Measurements from ENCODE around the gene PTBP1. TPM values are rescaled to one million over a fixed set of nuclear protein-coding genes. Genes with fewer than 3 reads are reported as not detected.

Gene PTBP1
- total and polyA plus RNA-seq, 2 donors (not counting 3 experiments of a cell fraction or from before 2014, with no cell fraction given), result 382 to 623 TPM

DNA sequence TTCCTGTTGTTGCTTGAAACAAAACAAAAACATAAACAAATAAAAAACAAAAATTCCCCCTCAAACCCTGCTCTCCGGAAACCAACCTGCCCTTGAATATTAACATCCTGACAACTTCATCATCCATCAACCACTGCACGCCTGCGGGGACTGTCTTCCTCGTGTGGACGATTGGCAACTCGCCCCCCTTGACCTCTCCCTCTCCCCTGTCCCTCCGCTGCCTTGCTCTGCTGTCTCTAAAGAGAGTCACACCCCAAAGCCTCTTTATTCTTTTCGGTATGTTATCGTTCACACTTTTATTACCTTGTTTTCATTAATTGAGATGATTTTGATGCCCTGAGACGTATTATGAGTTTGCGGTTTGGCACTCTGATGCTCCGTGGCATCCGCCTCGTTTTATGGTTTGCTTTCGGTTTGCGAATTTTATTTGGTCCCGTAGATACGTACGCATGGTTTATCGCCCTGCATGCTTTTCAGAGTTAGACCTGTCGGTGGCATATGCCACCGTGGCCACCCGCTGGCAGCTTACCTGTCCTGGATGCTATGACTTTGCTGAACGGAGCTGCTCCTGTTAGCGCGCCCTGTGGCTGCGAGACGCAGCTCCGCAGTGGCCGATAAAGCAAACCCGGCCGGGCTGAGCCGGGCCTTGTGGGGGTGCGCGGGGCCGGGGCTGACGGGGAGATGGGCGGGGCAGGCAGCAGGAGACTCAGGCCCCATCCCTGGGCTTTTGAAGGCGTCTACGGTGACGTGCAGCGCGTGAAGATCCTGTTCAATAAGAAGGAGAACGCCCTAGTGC, 10.6 kb downstream of the PTBP1 start:
- CTCF ChIA-PET, result no interaction called here
- Histone ChIP-seq H3K36me3 (ENCODE audit: control insufficient read depth in 2 of 2, extremely low read depth in 1 of 2, insufficient read depth in 2 of 2, low read length in 2 of 2) (peaks cover 66 to 77% of the 10 kb centered on the region in 2 experiments), H3K27me3 (ENCODE audit: control insufficient read depth in 2 of 2, insufficient read depth in 2 of 2, low read length in 2 of 2) (no peaks in the 10 kb centered on the region), H3K9me3 (replicated peaks; ENCODE audit: control insufficient read depth, insufficient read depth, low read length) (no peaks in the 10 kb centered on the region), H3K9ac (replicated peaks; ENCODE audit: extremely low read depth, insufficient read depth, low read length) (no peak overlapping the region), H3K4me1 (ENCODE audit: control insufficient read depth, extremely low read depth, insufficient read depth, low read length) (no peaks in the 10 kb centered on the region), H2AFZ (ENCODE audit: low read depth, low read length) (no peak overlapping the region), H3K9me1 (replicated peaks; ENCODE audit: control insufficient read depth, extremely low read depth, insufficient read depth, low read length) (no peaks in the 10 kb centered on the region), H3K4me3 (replicated peaks in 1 of 3; ENCODE audit: insufficient read depth in 1 of 3, low read depth in 1 of 3, low read length in 3 of 3) (no peak overlapping the region), H3K27ac (ENCODE audit: insufficient read depth, low read depth, low read length) (no peak overlapping the region), H4K20me1 (replicated peaks; ENCODE audit: control insufficient read depth, extremely low read depth, insufficient read depth, low read length) (peaks cover 3% of the 10 kb centered on the region), H3K79me2 (ENCODE audit: control insufficient read depth, insufficient read depth, low read length) (peaks cover 70% of the 10 kb centered on the region), H3K4me2 (ENCODE audit: insufficient read depth, low read length) (no peak overlapping the region)
- dilution Hi-C loops (cut with MboI; ENCODE audit: extremely low pct_ligation_motif_present, low sequenced_read_pairs) (no loop called here), intact Hi-C loops (cut with micrococcal nuclease) (no loop called here)
- no peak for DNase-seq (ENCODE audit: low read depth, low spot score)
- no TSS peak for BruUV-seq (replicated peaks)
- TF ChIP-seq POLR2A (IDR thresholded peaks at IDR 0.05; ENCODE audit: low read depth, low read length) (no peak), FOS (IDR thresholded peaks at IDR 0.05; ENCODE audit: borderline replicate concordance, insufficient read depth, low read length) (no peak), EZH2 (IDR thresholded peaks at IDR 0.05; ENCODE audit: borderline replicate concordance, low read depth, low read length, severe bottlenecking) (no peak), JUN (IDR thresholded peaks at IDR 0.05; ENCODE audit: borderline replicate concordance, insufficient read depth, insufficient read length, low read depth) (no peak), POLR2AphosphoS5 (IDR thresholded peaks at IDR 0.05; ENCODE audit: insufficient read depth, low read depth, low read length) (no peak), MYC (IDR thresholded peaks at IDR 0.05; ENCODE audit: low read depth, low read length) (no peak), GATA2 (IDR thresholded peaks at IDR 0.05; ENCODE audit: insufficient read depth, insufficient read length, low read depth, low read length) (no peak)
- TF ChIP-seq, protein P1, sequence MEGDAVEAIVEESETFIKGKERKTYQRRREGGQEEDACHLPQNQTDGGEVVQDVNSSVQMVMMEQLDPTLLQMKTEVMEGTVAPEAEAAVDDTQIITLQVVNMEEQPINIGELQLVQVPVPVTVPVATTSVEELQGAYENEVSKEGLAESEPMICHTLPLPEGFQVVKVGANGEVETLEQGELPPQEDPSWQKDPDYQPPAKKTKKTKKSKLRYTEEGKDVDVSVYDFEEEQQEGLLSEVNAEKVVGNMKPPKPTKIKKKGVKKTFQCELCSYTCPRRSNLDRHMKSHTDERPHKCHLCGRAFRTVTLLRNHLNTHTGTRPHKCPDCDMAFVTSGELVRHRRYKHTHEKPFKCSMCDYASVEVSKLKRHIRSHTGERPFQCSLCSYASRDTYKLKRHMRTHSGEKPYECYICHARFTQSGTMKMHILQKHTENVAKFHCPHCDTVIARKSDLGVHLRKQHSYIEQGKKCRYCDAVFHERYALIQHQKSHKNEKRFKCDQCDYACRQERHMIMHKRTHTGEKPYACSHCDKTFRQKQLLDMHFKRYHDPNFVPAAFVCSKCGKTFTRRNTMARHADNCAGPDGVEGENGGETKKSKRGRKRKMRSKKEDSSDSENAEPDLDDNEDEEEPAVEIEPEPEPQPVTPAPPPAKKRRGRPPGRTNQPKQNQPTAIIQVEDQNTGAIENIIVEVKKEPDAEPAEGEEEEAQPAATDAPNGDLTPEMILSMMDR (IDR thresholded peaks at IDR 0.05; ENCODE audit: extremely low read depth in 1 of 2, insufficient read depth in 1 of 2, low read depth in 1 of 2, low read length in 2 of 2), result no peak
- TF ChIP-seq, protein P2, sequence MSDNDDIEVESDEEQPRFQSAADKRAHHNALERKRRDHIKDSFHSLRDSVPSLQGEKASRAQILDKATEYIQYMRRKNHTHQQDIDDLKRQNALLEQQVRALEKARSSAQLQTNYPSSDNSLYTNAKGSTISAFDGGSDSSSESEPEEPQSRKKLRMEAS (IDR thresholded peaks at IDR 0.05; ENCODE audit: insufficient read depth, insufficient read length), result no peak
- POLR2A ChIA-PET, result no interaction called here
- FAIRE-seq, result no peak

Data from endothelial cell of umbilical vein (primary cell).